Liver (tissue), 9 donors: ENCODE results near the gene ZNF556. TPM values are rescaled to one million over a fixed set of nuclear protein-coding genes. Genes with fewer than 3 reads are reported as not detected.
A peak's percentile ranks its signal among the peaks of the same experiment; 100 is the strongest.

Experiments used
- DNase-seq: peaks from one replicate; pipeline ENCODE4 v3.0.0-alpha.2; 2017; ENCODE audit warnings: low spot score
- H3K27ac ChIP-seq, 2 donors: one replicate each; pipeline ENCODE4 v1.7.0; 2013; ENCODE audit warnings: inconsistent platforms in 2 of 2, low read length in 2 of 2, control low read depth in 1 of 2, low read depth in 1 of 2, mild to moderate bottlenecking in 1 of 2
- H3K27me3 ChIP-seq, 4 donors: one replicate each; pipeline versions ENCODE4 v1.6.1 to v1.7.0; 2013; ENCODE audit warnings: low read length in 3 of 4, inconsistent platforms in 1 of 4, mild to moderate bottlenecking in 1 of 4, moderate library complexity in 1 of 4; ENCODE audit not compliant: control insufficient read depth in 4 of 4, insufficient read depth in 4 of 4
- H3K36me3 ChIP-seq, 4 donors: one replicate each; pipeline versions ENCODE4 v1.6.1 to v1.7.0; 2013; ENCODE audit warnings: low read length in 3 of 4, mild to moderate bottlenecking in 3 of 4, low read depth in 1 of 4, moderate library complexity in 1 of 4; ENCODE audit not compliant: control insufficient read depth in 4 of 4, insufficient read depth in 3 of 4
- H3K4me1 ChIP-seq, 4 donors: one replicate each; pipeline versions ENCODE4 v1.6.1 to v1.7.0; 2013; ENCODE audit warnings: low read length in 3 of 4, mild to moderate bottlenecking in 3 of 4, moderate library complexity in 1 of 4; ENCODE audit not compliant: control insufficient read depth in 4 of 4, insufficient read depth in 4 of 4
- H3K4me3 ChIP-seq, 3 donors: one replicate each; pipeline versions ENCODE4 v1.6.1 to v1.7.0; 2013; ENCODE audit warnings: low read length in 3 of 3, control low read depth in 1 of 3, low read depth in 1 of 3, mild to moderate bottlenecking in 1 of 3
- H3K9ac ChIP-seq, 2 donors: one replicate each; pipeline ENCODE4 v1.7.0; 2013; ENCODE audit warnings: low read length in 2 of 2, mild to moderate bottlenecking in 2 of 2, moderate library complexity in 2 of 2, control low read depth in 1 of 2, low read depth in 1 of 2
- H3K9me3 ChIP-seq, 4 donors: one replicate each; pipeline versions ENCODE4 v1.6.1 to v1.7.0; 2013; ENCODE audit warnings: low read length in 3 of 4; ENCODE audit not compliant: control insufficient read depth in 4 of 4
- CTCF ChIP-seq: fragments of 150-350 bp; IDR thresholded peaks from 2 replicates; pipeline ENCODE4 v1.5.1; 2017; ENCODE audit warnings: improper control_type of control experiment, low read depth, low read length; ENCODE audit not compliant: missing input control
- EGR1 ChIP-seq, 2 donors: IDR thresholded peaks; 2 replicates each; pipeline ENCODE4 v1.6.1; 2016 to 2018; ENCODE audit warnings: antibody characterized with exemption in 2 of 2, low read depth in 2 of 2
- FOXA1 ChIP-seq: IDR thresholded peaks from 2 replicates; pipeline ENCODE4 v1.6.1; 2016; ENCODE audit warnings: antibody characterized with exemption
- FOXA2 ChIP-seq: IDR thresholded peaks from 2 replicates; pipeline ENCODE4 v1.6.1; 2016; ENCODE audit warnings: antibody characterized with exemption
- GABPA ChIP-seq, 2 donors: IDR thresholded peaks in 1 of 2; conservative IDR thresholded peaks in 1 of 2; 2 replicates each; pipeline ENCODE4 v1.6.1; 2016; ENCODE audit warnings: antibody characterized with exemption in 2 of 2, mild to moderate bottlenecking in 1 of 2, moderate library complexity in 1 of 2
- HNF4A ChIP-seq, 2 donors: conservative IDR thresholded peaks; 2 replicates each; pipeline ENCODE4 v1.6.1; 2016; ENCODE audit warnings: antibody characterized with exemption in 2 of 2, mild to moderate bottlenecking in 2 of 2
- JUND ChIP-seq, 2 donors: IDR thresholded peaks; 2 replicates each; pipeline ENCODE4 v1.6.1; 2016; ENCODE audit warnings: antibody characterized with exemption in 2 of 2
- MAX ChIP-seq: IDR thresholded peaks from 2 replicates; pipeline ENCODE4 v1.6.1; 2016; ENCODE audit warnings: antibody characterized with exemption
- NR2F2 ChIP-seq: IDR thresholded peaks from 2 replicates; pipeline ENCODE4 v1.6.1; 2016; ENCODE audit warnings: antibody characterized with exemption
- RXRA ChIP-seq, 2 donors: IDR thresholded peaks; 2 replicates each; pipeline ENCODE4 v1.6.1; 2017 to 2018; ENCODE audit warnings: antibody characterized with exemption in 2 of 2, mild to moderate bottlenecking in 1 of 2
- TAF1 ChIP-seq: conservative IDR thresholded peaks from 2 replicates; pipeline ENCODE4 v1.6.1; 2016; ENCODE audit warnings: antibody characterized with exemption, mild to moderate bottlenecking
- YY1 ChIP-seq: IDR thresholded peaks from 2 replicates; pipeline ENCODE4 v1.6.1; 2016; ENCODE audit warnings: antibody characterized with exemption, mild to moderate bottlenecking
- WGBS: extraction: QIAGEN DNeasy Blood & Tissue Kit; methylation state at CpG from one replicate; pipeline ENCODE4 v1.1.7; 2013; 5-methylcytosine and 5-hydroxymethylcytosine counted together
- polyA plus RNA-seq, 2 donors: library from polyadenylated mRNA; stranded (reverse) in 1 of 2; unstranded in 1 of 2; fragments of 200-250 nt in 1 of 2; fragments of >200 nt in 1 of 2; fragmentation: Nextera tagmentation in 1 of 2; extraction: Ambion mirVana in 1 of 2; gene quantifications; one replicate each; pipeline versions ENCODE4 v1.2.1 to v1.2.3, GENCODE V29; 2013 to 2015
- total RNA-seq, 2 donors: library from RNA; depleted of rRNA; stranded (reverse); fragments of >200 nt; gene quantifications; one replicate each; pipeline ENCODE4 v1.2.3, GENCODE V29; 2014
- TF ChIP-seq, protein P1 (sequence below): IDR thresholded peaks from 2 replicates; pipeline ENCODE4 v1.6.1; 2016; ENCODE audit warnings: antibody characterized with exemption
- TF ChIP-seq, protein P2 (sequence below): IDR thresholded peaks from 2 replicates; pipeline ENCODE4 v1.6.1; 2016; ENCODE audit warnings: antibody characterized with exemption
- TF ChIP-seq, protein P3 (sequence below): IDR thresholded peaks from 2 replicates; pipeline ENCODE4 v1.6.1; 2016; ENCODE audit warnings: antibody characterized with exemption, mild to moderate bottlenecking
- donor health status: healthy.
- donor health status: healthy.
- donor health status: healthy.
- donor health status: healthy.
- donor health status: healthy.

Gene ZNF556
- total and polyA plus RNA-seq, 4 donors: 0.08 TPM; not detected in 3

GRCh38 chr19:2852598-2852997 lies 14.5 kb upstream of the ZNF556 start:
- Histone ChIP-seq H3K36me3 (peaks cover 14 to 41% (median 40%) of the 10 kb centered on the region in 4 donors), H3K4me1 (no peaks in the 10 kb centered on the region), H3K4me3 (peak overlapping the region in 2 of 3 donors; percentile 62 to 81), H3K27me3 (no peaks in the 10 kb centered on the region), H3K9ac (no peak overlapping the region), H3K9me3 (peaks cover 45 to 71% (median 59%) of the 10 kb centered on the region in 4 donors), H3K27ac (no peak overlapping the region)
- TF ChIP-seq, protein P1, sequence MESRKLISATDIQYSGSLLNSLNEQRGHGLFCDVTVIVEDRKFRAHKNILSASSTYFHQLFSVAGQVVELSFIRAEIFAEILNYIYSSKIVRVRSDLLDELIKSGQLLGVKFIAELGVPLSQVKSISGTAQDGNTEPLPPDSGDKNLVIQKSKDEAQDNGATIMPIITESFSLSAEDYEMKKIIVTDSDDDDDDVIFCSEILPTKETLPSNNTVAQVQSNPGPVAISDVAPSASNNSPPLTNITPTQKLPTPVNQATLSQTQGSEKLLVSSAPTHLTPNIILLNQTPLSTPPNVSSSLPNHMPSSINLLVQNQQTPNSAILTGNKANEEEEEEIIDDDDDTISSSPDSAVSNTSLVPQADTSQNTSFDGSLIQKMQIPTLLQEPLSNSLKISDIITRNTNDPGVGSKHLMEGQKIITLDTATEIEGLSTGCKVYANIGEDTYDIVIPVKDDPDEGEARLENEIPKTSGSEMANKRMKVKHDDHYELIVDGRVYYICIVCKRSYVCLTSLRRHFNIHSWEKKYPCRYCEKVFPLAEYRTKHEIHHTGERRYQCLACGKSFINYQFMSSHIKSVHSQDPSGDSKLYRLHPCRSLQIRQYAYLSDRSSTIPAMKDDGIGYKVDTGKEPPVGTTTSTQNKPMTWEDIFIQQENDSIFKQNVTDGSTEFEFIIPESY: no peak
- no peak for TF ChIP-seq HNF4A (conservative IDR thresholded peaks at IDR 0.05)
- TF ChIP-seq, protein P2, sequence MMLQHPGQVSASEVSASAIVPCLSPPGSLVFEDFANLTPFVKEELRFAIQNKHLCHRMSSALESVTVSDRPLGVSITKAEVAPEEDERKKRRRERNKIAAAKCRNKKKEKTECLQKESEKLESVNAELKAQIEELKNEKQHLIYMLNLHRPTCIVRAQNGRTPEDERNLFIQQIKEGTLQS: no peak
- TF ChIP-seq CTCF: no peak
- no peak for TF ChIP-seq FOXA1
- TF ChIP-seq RXRA (IDR thresholded peaks at IDR 0.05): no peak
- TF ChIP-seq JUND (IDR thresholded peaks at IDR 0.05): no peak
- no peak for TF ChIP-seq MAX
- TF ChIP-seq YY1: no peak
- TF ChIP-seq GABPA (IDR thresholded peaks at IDR 0.05 in 1 of 2, conservative IDR thresholded peaks at IDR 0.05 in 1 of 2): no peak
- TF ChIP-seq EGR1 (IDR thresholded peaks at IDR 0.05; ENCODE audit: low read depth in 2 of 2): no peak
- TF ChIP-seq TAF1: no peak
- TF ChIP-seq, protein P3, sequence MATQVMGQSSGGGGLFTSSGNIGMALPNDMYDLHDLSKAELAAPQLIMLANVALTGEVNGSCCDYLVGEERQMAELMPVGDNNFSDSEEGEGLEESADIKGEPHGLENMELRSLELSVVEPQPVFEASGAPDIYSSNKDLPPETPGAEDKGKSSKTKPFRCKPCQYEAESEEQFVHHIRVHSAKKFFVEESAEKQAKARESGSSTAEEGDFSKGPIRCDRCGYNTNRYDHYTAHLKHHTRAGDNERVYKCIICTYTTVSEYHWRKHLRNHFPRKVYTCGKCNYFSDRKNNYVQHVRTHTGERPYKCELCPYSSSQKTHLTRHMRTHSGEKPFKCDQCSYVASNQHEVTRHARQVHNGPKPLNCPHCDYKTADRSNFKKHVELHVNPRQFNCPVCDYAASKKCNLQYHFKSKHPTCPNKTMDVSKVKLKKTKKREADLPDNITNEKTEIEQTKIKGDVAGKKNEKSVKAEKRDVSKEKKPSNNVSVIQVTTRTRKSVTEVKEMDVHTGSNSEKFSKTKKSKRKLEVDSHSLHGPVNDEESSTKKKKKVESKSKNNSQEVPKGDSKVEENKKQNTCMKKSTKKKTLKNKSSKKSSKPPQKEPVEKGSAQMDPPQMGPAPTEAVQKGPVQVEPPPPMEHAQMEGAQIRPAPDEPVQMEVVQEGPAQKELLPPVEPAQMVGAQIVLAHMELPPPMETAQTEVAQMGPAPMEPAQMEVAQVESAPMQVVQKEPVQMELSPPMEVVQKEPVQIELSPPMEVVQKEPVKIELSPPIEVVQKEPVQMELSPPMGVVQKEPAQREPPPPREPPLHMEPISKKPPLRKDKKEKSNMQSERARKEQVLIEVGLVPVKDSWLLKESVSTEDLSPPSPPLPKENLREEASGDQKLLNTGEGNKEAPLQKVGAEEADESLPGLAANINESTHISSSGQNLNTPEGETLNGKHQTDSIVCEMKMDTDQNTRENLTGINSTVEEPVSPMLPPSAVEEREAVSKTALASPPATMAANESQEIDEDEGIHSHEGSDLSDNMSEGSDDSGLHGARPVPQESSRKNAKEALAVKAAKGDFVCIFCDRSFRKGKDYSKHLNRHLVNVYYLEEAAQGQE: no peak
- no peak for TF ChIP-seq NR2F2
- TF ChIP-seq FOXA2: no peak
- 98% methylated on average over 10 of the region's 10 CpGs for WGBS
- DNase-seq: no peak

- Histone ChIP-seq H3K4me3 (peak overlapping the region in 2 of 3 donors; percentile 62 to 81), H3K27ac (no peak overlapping the region), H3K36me3 (peaks cover 14 to 41% (median 40%) of the 10 kb centered on the region in 4 donors), H3K4me1 (no peaks in the 10 kb centered on the region), H3K9ac (no peak overlapping the region), H3K27me3 (no peaks in the 10 kb centered on the region), H3K9me3 (peaks cover 47 to 75% (median 59%) of the 10 kb centered on the region in 4 donors)
- TF ChIP-seq GABPA (IDR thresholded peaks at IDR 0.05 in 1 of 2, conservative IDR thresholded peaks at IDR 0.05 in 1 of 2) (no peak), JUND (IDR thresholded peaks at IDR 0.05) (no peak), HNF4A (conservative IDR thresholded peaks at IDR 0.05) (no peak), FOXA1 (no peak), EGR1 (IDR thresholded peaks at IDR 0.05; ENCODE audit: low read depth in 2 of 2) (no peak), MAX (no peak), FOXA2 (no peak)
- TF ChIP-seq, protein P1: no peak
- TF ChIP-seq, protein P3: no peak
- WGBS: 98% methylated on average over 11 of the region's 11 CpGs
- DNase-seq: no peak
Measured at GRCh38 chr19:2853015-2853606, 14.0 kb upstream of the ZNF556 start.
